HepG2 (cell line): Measurements from ENCODE around the gene HJURP. TPM values are rescaled to one million over a fixed set of nuclear protein-coding genes. Genes with fewer than 3 reads are reported as not detected.

ENCODE experiments used
- ATAC-seq: fragments of 200-7000 bp; cut with Tn5 transposase; 3 replicates; pipeline ENCODE4 v1.9.1; 2020; ENCODE audit warnings: mild to moderate bottlenecking, moderate library complexity
- BruUV-seq: library from RNA; stranded (reverse); fragments of 400-500 nt; replicated peaks from 2 replicates; lab custom pipeline; 2021; lab: Mats Ljungman, UMichigan
- CTCF ChIA-PET: fragments of 300-600 bp; formaldehyde crosslinking; extraction: SDS; loops from one replicate; lab custom pipeline; 2021; ENCODE audit warnings: low total read pairs, inconsistent platforms, low intra/inter-chr PET ratio; lab: Yijun Ruan, JAX
- POLR2A ChIA-PET: fragments of 350-600 bp; sonication (Branson Sonifier 250); formaldehyde crosslinking; loops from one replicate; lab custom pipeline; 2020; ENCODE audit warnings: antibody characterized with exemption, inconsistent platforms; lab: Yijun Ruan, JAX
- DNase-seq: peaks from one replicate; pipeline ENCODE4 v3.0.0-alpha.2; 2015; ENCODE audit warnings: low spot score
- FAIRE-seq: peaks from 3 replicates; lab custom pipeline; 2011; peaks lifted over from hg19 to GRCh38; lab: Jason Lieb, UNC
- H2AFZ ChIP-seq: one replicate; pipeline ENCODE4 v1.6.1; 2011; ENCODE audit warnings: low read length, inconsistent platforms
- H3K27ac ChIP-seq: fragments of 300-600 bp; 3 replicates; pipeline ENCODE4 v1.8.0; 2011; ENCODE audit warnings: mixed run types, mild to moderate bottlenecking, mixed read lengths, low read length, inconsistent platforms; ENCODE audit not compliant: insufficient read depth; ENCODE audit errors: extremely low read length
- H3K27me3 ChIP-seq, 2 experiments: fragments of 200-600 bp in 1 of 2; 2 replicates in 1 of 2; 3 replicates in 1 of 2; pipeline versions ENCODE4 v1.6.0 to v1.8.0; 2011; ENCODE audit warnings: low read length in 2 of 2, mild to moderate bottlenecking in 2 of 2, moderate library complexity in 2 of 2, inconsistent platforms in 1 of 2; ENCODE audit not compliant: insufficient read depth in 2 of 2, control insufficient read depth in 1 of 2
- H3K36me3 ChIP-seq, 2 experiments: fragments of 200-600 bp in 1 of 2; replicated peaks in 1 of 2; 2 replicates in 1 of 2; 3 replicates in 1 of 2; pipeline versions ENCODE4 v1.5.1 to v1.8.0; 2011; ENCODE audit warnings: low read length in 2 of 2, inconsistent platforms in 1 of 2; ENCODE audit not compliant: insufficient read depth in 2 of 2, control insufficient read depth in 1 of 2
- H3K4me1 ChIP-seq: 2 replicates; pipeline ENCODE4 v1.5.1; 2012; ENCODE audit warnings: low read length, inconsistent platforms; ENCODE audit not compliant: insufficient read depth
- H3K4me2 ChIP-seq: 2 replicates; pipeline ENCODE4 v1.6.0; 2011; ENCODE audit warnings: low read depth, low read length, inconsistent platforms
- H3K4me3 ChIP-seq, 3 experiments: fragments of 200-600 bp in 1 of 3; sonication (generic), shearing (Covaris generic) in 1 of 3; replicated peaks in 1 of 3; 2 replicates each; pipeline ENCODE4 v1.5.1; 2011 to 2016; ENCODE audit warnings: low read length in 3 of 3, inconsistent platforms in 2 of 3, low read depth in 2 of 3, mild to moderate bottlenecking in 2 of 3, control low read depth in 1 of 3, mixed read lengths in 1 of 3; ENCODE audit not compliant: insufficient read depth in 1 of 3
- H3K79me2 ChIP-seq: one replicate; pipeline ENCODE4 v1.6.1; 2011; ENCODE audit warnings: low read length, inconsistent platforms; ENCODE audit not compliant: insufficient read depth
- H3K9ac ChIP-seq: 2 replicates; pipeline ENCODE4 v1.6.0; 2011; ENCODE audit warnings: mild to moderate bottlenecking, low read depth, low read length, inconsistent platforms; ENCODE audit not compliant: insufficient read depth
- H3K9me3 ChIP-seq: 2 replicates; pipeline ENCODE4 v1.5.1; 2012; ENCODE audit warnings: mild to moderate bottlenecking, low read length
- H4K20me1 ChIP-seq: 2 replicates; pipeline ENCODE4 v1.6.0; 2011; ENCODE audit warnings: inconsistent platforms, mild to moderate bottlenecking, low read length, moderate library complexity; ENCODE audit not compliant: insufficient read depth
- AGO1 ChIP-seq: fragments of 200-400 bp; formaldehyde crosslinking; IDR thresholded peaks from 2 replicates; pipeline ENCODE4 v1.6.1; 2017; ENCODE audit warnings: mild to moderate bottlenecking, low read depth, low read length, moderate library complexity; ENCODE audit not compliant: poor library complexity, severe bottlenecking
- EZH2 ChIP-seq: conservative IDR thresholded peaks from 2 replicates; pipeline ENCODE4 v1.6.1; 2012; ENCODE audit warnings: mild to moderate bottlenecking, low read depth, low read length, moderate library complexity
- FOXA1 ChIP-seq, 2 experiments: fragments of 450-650 bp in 1 of 2; sonication (generic) in 1 of 2; formaldehyde crosslinking in 1 of 2; IDR thresholded peaks; 2 replicates each; pipeline versions ENCODE4 v1.4.0 to v1.6.1; 2016 to 2020; ENCODE audit warnings: missing genetic modification reagents in 1 of 2
- JDP2 ChIP-seq: sonication (generic); formaldehyde crosslinking; IDR thresholded peaks from 2 replicates; pipeline ENCODE4 v1.8.1; 2022; ENCODE audit warnings: missing genetic modification reagents, borderline replicate concordance
- KDM5B ChIP-seq: sonication (generic); formaldehyde crosslinking; IDR thresholded peaks from 2 replicates; pipeline ENCODE4 v1.4.0; 2020; ENCODE audit warnings: missing genetic modification reagents, mild to moderate bottlenecking, borderline replicate concordance
- MIXL1 ChIP-seq: IDR thresholded peaks from 2 replicates; pipeline ENCODE4 v1.6.1; 2016
- PCBP1 ChIP-seq: fragments of 200-400 bp; formaldehyde crosslinking; IDR thresholded peaks from 2 replicates; pipeline ENCODE4 v1.6.1; 2017; ENCODE audit warnings: mild to moderate bottlenecking, low read depth, low read length, borderline replicate concordance
- POLR2G ChIP-seq: fragments of 200-400 bp; formaldehyde crosslinking; IDR thresholded peaks from 2 replicates; pipeline ENCODE4 v1.6.1; 2018; ENCODE audit warnings: mild to moderate bottlenecking, low read depth, low read length, moderate library complexity
- SMARCC2 ChIP-seq: fragments of 450-650 bp; IDR thresholded peaks from 2 replicates; pipeline ENCODE4 v1.6.1; 2017; ENCODE audit warnings: antibody characterized with exemption, mild to moderate bottlenecking
- ZBTB20 ChIP-seq: sonication (generic); formaldehyde crosslinking; IDR thresholded peaks from 2 replicates; pipeline ENCODE4 v1.8.1; 2023; ENCODE audit warnings: missing genetic modification reagents, low read depth, mild to moderate bottlenecking, borderline replicate concordance
- ZKSCAN8 ChIP-seq: IDR thresholded peaks from 2 replicates; pipeline ENCODE4 v1.6.1; 2016; ENCODE audit warnings: borderline replicate concordance, missing genetic modification reagents, missing compliant biosample characterization
- WGBS: methylation state at CpG from one replicate; pipeline ENCODE4 v1.1.6; 2017; ENCODE audit warnings: low lambda C conversion rate; 5-methylcytosine and 5-hydroxymethylcytosine counted together
- in situ Hi-C: cut with HindIII; loops from 2 replicates; pipeline ENCODE4 v1.10.0; 2017; ENCODE audit warnings: low pct_unique_long_range_greater_than_20kb; ENCODE audit not compliant: extremely low pct_ligation_motif_present
- intact Hi-C: fragments of 100-400 bp; cut with micrococcal nuclease; formaldehyde crosslinking; loops from one replicate; pipeline ENCODE4 v1.10.0; 2022; ENCODE audit not compliant: unreplicated experiment
- polyA plus RNA-seq, 8 experiments: library from polyadenylated mRNA; depleted of rRNA in 3 of 8; stranded (reverse) in 7 of 8; unstranded in 1 of 8; fragments of >200 nt; fragmentation: Illumina TruSeq in 4 of 8; extraction: Trizol in 4 of 8; gene quantifications; 2 replicates each; pipeline versions ENCODE4 v1.2.1 to v1.2.3, GENCODE V29; 2011 to 2016; ENCODE audit warnings: low read depth in 4 of 8, missing spikeins in 1 of 8, mixed read lengths in 1 of 8; ENCODE audit not compliant: insufficient read depth in 1 of 8
- total RNA-seq, 5 experiments: library from RNA; depleted of rRNA; stranded (reverse); fragments of >200 nt; fragmentation: Illumina TruSeq; extraction: Trizol; gene quantifications; 2 replicates each; pipeline ENCODE4 v1.2.3, GENCODE V29; 2016; ENCODE audit warnings: low read depth in 1 of 5
- TF ChIP-seq, protein P1 (sequence below): sonication (generic); formaldehyde crosslinking; IDR thresholded peaks from 2 replicates; pipeline ENCODE4 v1.8.1; 2023; ENCODE audit warnings: mild to moderate bottlenecking, moderate library complexity, missing genetic modification reagents
- TF ChIP-seq, protein P2 (sequence below): sonication (generic); formaldehyde crosslinking; conservative IDR thresholded peaks from 2 replicates; pipeline ENCODE4 v1.4.0; 2020; ENCODE audit warnings: mild to moderate bottlenecking, missing genetic modification reagents, moderate library complexity

HJURP gene
- total and polyA plus RNA-seq, 2 of the 13 experiments (the other 11 are each of a cell fraction or from before 2014, with no cell fraction given): 36.3 to 43.9 TPM

DNA sequence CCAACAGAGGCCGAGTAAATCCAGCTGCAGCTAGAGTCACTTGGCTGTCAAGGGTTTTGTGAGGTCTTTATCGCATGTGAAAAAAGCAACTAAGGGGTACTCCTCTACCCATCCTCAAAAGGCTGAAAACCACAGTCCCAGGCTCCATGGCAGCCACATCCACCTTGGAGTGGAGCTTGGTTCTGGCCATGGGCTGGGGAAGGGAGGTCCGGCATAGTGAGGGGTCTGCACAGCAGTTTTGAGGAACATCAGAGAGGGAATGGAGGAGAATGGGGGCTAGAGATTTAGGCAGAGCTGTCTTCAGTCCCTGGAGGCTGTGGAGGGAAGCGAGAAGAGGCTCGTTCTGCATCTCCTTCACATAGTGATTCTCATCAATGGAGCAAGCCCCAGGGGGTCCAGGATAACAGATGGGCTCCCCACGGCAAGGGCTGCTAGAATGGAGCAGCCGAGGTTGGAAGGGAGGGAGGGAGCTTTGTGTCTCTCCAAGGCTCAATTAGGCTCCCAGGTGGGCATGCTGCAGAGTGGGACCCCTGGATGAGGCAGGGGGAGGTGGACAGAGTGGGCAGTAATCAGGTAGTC is 55.2 kb downstream of the HJURP start:
- intact Hi-C loops: no loop called here
- ChIA-PET CTCF (no interaction called here), POLR2A (no interaction called here)
- Histone ChIP-seq H2AFZ (no peak overlapping the region), H3K27me3 (peaks cover 2 to 54% of the 10 kb centered on the region in 2 experiments; a peak in 3 of 5 replicates), H3K27ac (no peak overlapping the region), H3K9ac (no peak overlapping the region), H3K9me3 (no peaks in the 10 kb centered on the region), H3K4me1 (peaks cover 5% of the 10 kb centered on the region; the same call in 1 of the 2 replicates), H4K20me1 (no peaks in the 10 kb centered on the region), H3K4me3 (no peak overlapping the region), H3K79me2 (no peaks in the 10 kb centered on the region), H3K4me2 (no peak overlapping the region), H3K36me3 (no peaks in the 10 kb centered on the region)
- FAIRE-seq: no peak
- in situ Hi-C loops: no loop called here
- ATAC-seq: no peak
- WGBS: 31% methylated on average over 7 of the region's 7 CpGs
- DNase-seq: no peak
- TF ChIP-seq PCBP1: no peak
- no peak for TF ChIP-seq AGO1
- TF ChIP-seq EZH2: no peak
- TF ChIP-seq POLR2G: no peak
- BruUV-seq: no TSS peak

DNA sequence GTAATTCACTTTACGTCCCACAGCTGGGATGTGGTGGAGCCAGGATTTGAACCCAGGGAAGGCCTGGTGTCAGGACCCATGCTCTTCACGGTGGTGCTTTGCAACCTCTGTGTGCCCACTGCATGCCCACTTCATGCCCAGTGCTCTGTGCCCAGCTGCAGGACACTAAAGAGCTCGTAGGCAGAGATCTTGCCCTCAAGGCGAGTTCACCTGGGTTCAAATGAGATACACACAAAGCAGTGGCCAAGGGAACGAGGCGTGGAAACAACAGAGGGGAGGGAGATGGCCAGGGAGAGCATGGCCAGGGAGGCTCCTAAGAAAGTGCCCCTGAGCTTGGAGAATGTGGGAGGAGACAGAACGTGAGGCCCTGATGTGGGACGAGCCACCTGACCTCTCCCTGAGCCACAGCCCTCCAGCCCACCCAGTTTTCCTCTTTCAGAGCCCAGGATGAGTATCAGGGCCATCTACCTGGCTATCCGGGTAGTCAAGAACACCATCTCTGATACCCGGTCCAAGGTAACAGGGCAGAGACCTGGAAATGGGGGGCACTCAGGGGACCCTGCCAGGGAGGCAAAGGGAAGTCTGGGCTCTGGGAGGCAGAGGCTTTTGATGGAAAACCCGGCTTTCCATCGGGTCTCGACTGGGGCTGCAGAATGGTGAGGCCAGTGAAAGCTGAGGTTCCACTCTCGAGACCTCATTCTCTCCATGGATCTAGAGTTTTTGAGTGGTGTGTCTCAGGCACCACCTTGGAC is 55.8 kb downstream of the HJURP start:
- Histone ChIP-seq H4K20me1 (no peaks in the 10 kb centered on the region), H3K9ac (no peak overlapping the region), H3K4me1 (peaks cover 10% of the 10 kb centered on the region; the same call in 1 of the 2 replicates), H3K4me3 (no peak overlapping the region), H3K79me2 (no peaks in the 10 kb centered on the region), H3K4me2 (no peak overlapping the region), H2AFZ (no peak overlapping the region), H3K27me3 (peaks cover 3 to 54% of the 10 kb centered on the region in 2 experiments; a peak in 3 of 5 replicates), H3K9me3 (no peaks in the 10 kb centered on the region), H3K36me3 (no peaks in the 10 kb centered on the region), H3K27ac (no peak overlapping the region)
- ChIA-PET CTCF (no interaction called here), POLR2A (no interaction called here)
- 26% methylated on average over 14 of the region's 14 CpGs for WGBS
- in situ Hi-C loops: no loop called here
- no TSS peak for BruUV-seq
- intact Hi-C loops: no loop called here
- no peak for ATAC-seq
- FAIRE-seq: no peak
- no peak for DNase-seq
- TF ChIP-seq, protein P1, sequence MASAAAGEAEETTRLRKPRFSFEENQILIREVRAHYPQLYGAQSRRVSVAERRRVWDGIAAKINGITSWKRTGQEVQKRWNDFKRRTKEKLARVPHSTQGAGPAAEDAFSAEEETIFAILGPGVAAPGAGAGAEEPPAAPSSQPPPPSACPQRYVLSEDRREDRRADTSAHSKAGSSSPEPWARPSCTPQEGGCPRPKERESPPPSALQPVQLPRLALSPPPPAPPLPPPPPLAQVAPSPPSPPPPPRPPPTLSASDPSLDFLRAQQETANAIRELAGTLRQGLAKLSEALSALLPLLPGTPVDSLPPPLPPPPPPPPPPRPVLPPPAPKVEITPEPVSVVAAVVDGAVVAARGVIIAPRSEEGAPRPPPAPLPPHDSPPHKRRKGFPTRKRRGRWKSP (CRISPR knock-in tag): no peak
- TF ChIP-seq ZBTB20 (CRISPR knock-in tag) (no peak), JDP2 (CRISPR knock-in tag) (no peak), MIXL1 (no peak), KDM5B (no peak), ZKSCAN8 (CRISPR knock-in tag) (no peak), SMARCC2 (no peak), FOXA1 (IDR thresholded peaks at IDR 0.05) (no peak), FOXA1 (CRISPR knock-in tag; IDR thresholded peaks at IDR 0.05) (no peak)
- TF ChIP-seq, protein P2, sequence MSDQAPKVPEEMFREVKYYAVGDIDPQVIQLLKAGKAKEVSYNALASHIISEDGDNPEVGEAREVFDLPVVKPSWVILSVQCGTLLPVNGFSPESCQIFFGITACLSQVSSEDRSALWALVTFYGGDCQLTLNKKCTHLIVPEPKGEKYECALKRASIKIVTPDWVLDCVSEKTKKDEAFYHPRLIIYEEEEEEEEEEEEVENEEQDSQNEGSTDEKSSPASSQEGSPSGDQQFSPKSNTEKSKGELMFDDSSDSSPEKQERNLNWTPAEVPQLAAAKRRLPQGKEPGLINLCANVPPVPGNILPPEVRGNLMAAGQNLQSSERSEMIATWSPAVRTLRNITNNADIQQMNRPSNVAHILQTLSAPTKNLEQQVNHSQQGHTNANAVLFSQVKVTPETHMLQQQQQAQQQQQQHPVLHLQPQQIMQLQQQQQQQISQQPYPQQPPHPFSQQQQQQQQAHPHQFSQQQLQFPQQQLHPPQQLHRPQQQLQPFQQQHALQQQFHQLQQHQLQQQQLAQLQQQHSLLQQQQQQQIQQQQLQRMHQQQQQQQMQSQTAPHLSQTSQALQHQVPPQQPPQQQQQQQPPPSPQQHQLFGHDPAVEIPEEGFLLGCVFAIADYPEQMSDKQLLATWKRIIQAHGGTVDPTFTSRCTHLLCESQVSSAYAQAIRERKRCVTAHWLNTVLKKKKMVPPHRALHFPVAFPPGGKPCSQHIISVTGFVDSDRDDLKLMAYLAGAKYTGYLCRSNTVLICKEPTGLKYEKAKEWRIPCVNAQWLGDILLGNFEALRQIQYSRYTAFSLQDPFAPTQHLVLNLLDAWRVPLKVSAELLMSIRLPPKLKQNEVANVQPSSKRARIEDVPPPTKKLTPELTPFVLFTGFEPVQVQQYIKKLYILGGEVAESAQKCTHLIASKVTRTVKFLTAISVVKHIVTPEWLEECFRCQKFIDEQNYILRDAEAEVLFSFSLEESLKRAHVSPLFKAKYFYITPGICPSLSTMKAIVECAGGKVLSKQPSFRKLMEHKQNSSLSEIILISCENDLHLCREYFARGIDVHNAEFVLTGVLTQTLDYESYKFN (CRISPR knock-in tag): no peak
